Bone marrow (tissue), 2 donors: Measurements from ENCODE around the gene C1orf56.

ENCODE experiments used
- DNase-seq, 2 donors: peaks; one replicate each; lab custom pipeline; 2025; lab: John Stamatoyannopoulos, UW

C1orf56 gene

GRCh38 chr1:151047591-151047924 lies at the start of gene C1orf56:
TSS of gene C1orf56 (plus strand) at chr1:151047751. CDS start at chr1:151047848, 97 bp downstream.
- no peak for DNase-seq

GRCh38 chr1:150997949-150998348 lies 49.6 kb upstream of the C1orf56 start:
- no peak for DNase-seq

- DNase-seq: peak; percentile 14 to 74
These were observed 48.4 kb upstream of the C1orf56 start for GRCh38 chr1:150999051-150999674.

- DNase-seq: no peak
These were observed 47.6 kb upstream of the C1orf56 start for GRCh38 chr1:150999926-151000325.

- DNase-seq: no peak
These were observed 47.1 kb upstream of the C1orf56 start for GRCh38 chr1:151000408-151000807.

GRCh38 chr1:151001602-151002001 lies 45.9 kb upstream of the C1orf56 start:
- DNase-seq: no peak

GRCh38 chr1:151002051-151002450 lies 45.5 kb upstream of the C1orf56 start:
- no peak for DNase-seq

- DNase-seq: no peak
These were observed 44.9 kb upstream of the C1orf56 start for GRCh38 chr1:151002611-151003010.

GRCh38 chr1:151003180-151003579 lies 44.4 kb upstream of the C1orf56 start:
- no peak for DNase-seq

- no peak for DNase-seq
These were observed 41.7 kb upstream of the C1orf56 start for GRCh38 chr1:151005729-151006319.

- DNase-seq: peak; percentile 48 to 75
These were observed 41.1 kb upstream of the C1orf56 start, which contains the start of gene MINDY1 for GRCh38 chr1:151006327-151007052. TSS of gene MINDY1 (minus strand) at chr1:151006902. CDS start at chr1:151002617, 4,285 bp downstream.

- DNase-seq: no peak
These were observed 39.7 kb upstream of the C1orf56 start for GRCh38 chr1:151007853-151008243.

GRCh38 chr1:151008244-151009205 lies 39.0 kb upstream of the C1orf56 start, which contains the start of gene PRUNE1:
TSS of gene PRUNE1 (plus strand) at chr1:151008449. CDS start at chr1:151008633, 184 bp downstream.
- DNase-seq: peak; percentile 81 to 89

- no peak for DNase-seq
These were observed 38.4 kb upstream of the C1orf56 start for GRCh38 chr1:151009206-151009587.

- no peak for DNase-seq
These were observed 37.7 kb upstream of the C1orf56 start for GRCh38 chr1:151009674-151010345.

GRCh38 chr1:151010346-151010726 lies 37.2 kb upstream of the C1orf56 start:
- no peak for DNase-seq

- DNase-seq: peak in 1 of 2 donors; percentile 70
These were observed 36.2 kb upstream of the C1orf56 start for GRCh38 chr1:151011154-151011850.

- DNase-seq: no peak
These were observed 34.7 kb upstream of the C1orf56 start for GRCh38 chr1:151012684-151013471.

- DNase-seq: no peak
These were observed 34.0 kb upstream of the C1orf56 start for GRCh38 chr1:151013518-151013917.
